ENCODE data around the gene IL2RA.
"Not testable (repeated sequence)": the region's sequence is repeated elsewhere in the genome, so short reads cannot be mapped to it uniquely, and the experiment has no call there.

The IL2RA gene

GRCh38 chr10:5973069-5973468, 89.1 kb downstream of the IL2RA start:
- ATAC-seq (ENCODE audit: low read depth) (no peak), DNase-seq (ENCODE audit: low spot score in 2 of 2) (no peak)
- no peak overlapping the region for H3K4me3 Mint-ChIP-seq
- no peaks in the 10 kb centered on the region for H3K36me3 Mint-ChIP-seq
- H3K27ac Mint-ChIP-seq: peak overlapping the region; percentile 50
- H3K27me3 Mint-ChIP-seq: no peaks in the 10 kb centered on the region
- H3K4me1 Mint-ChIP-seq: peaks cover 37% of the 10 kb centered on the region
- no peaks in the 10 kb centered on the region for H3K9me3 Mint-ChIP-seq

GRCh38 chr10:5971886-5972285, 90.3 kb downstream of the IL2RA start:
- DNase-seq (ENCODE audit: low spot score in 2 of 2) (no peak), ATAC-seq (ENCODE audit: low read depth) (no peak)
- no peaks in the 10 kb centered on the region for H3K9me3 Mint-ChIP-seq
- H3K27me3 Mint-ChIP-seq: no peaks in the 10 kb centered on the region
- peak overlapping the region; percentile 80 for H3K27ac Mint-ChIP-seq
- H3K36me3 Mint-ChIP-seq: peaks cover 1% of the 10 kb centered on the region
- peaks cover 37% of the 10 kb centered on the region for H3K4me1 Mint-ChIP-seq
- peak overlapping the region; percentile 80 for H3K4me3 Mint-ChIP-seq

- DNase-seq (ENCODE audit: low spot score in 2 of 2): no peak
- peak overlapping the region; percentile 80 for H3K4me3 Mint-ChIP-seq
- H3K36me3 Mint-ChIP-seq: peaks cover 2% of the 10 kb centered on the region
- H3K27ac Mint-ChIP-seq: peak overlapping the region; percentile 80
- no peaks in the 10 kb centered on the region for H3K27me3 Mint-ChIP-seq
- peaks cover 35% of the 10 kb centered on the region for H3K4me1 Mint-ChIP-seq
- ATAC-seq (ENCODE audit: low read depth): peak; percentile 14
- H3K9me3 Mint-ChIP-seq: no peaks in the 10 kb centered on the region
Observed at GRCh38 chr10:5971315-5971832, 90.8 kb downstream of the IL2RA start.

- H3K27ac Mint-ChIP-seq: peak overlapping the region; percentile 80
Observed at GRCh38 chr10:5970527-5970926, 91.6 kb downstream of the IL2RA start.

GRCh38 chr10:5970066-5970465, 92.1 kb downstream of the IL2RA start:
- peaks cover 24% of the 10 kb centered on the region for H3K4me1 Mint-ChIP-seq
- H3K4me3 Mint-ChIP-seq: no peak overlapping the region

More at GRCh38 chr10:5970527-5970926, 91.6 kb downstream of the IL2RA start:
- peaks cover 2% of the 10 kb centered on the region for H3K36me3 Mint-ChIP-seq
- peak overlapping the region; percentile 43 for H3K4me3 Mint-ChIP-seq
- H3K9me3 Mint-ChIP-seq: no peaks in the 10 kb centered on the region
- ATAC-seq (ENCODE audit: low read depth) (no peak), DNase-seq (ENCODE audit: low spot score in 2 of 2) (no peak)
- H3K27me3 Mint-ChIP-seq: no peaks in the 10 kb centered on the region
- peaks cover 29% of the 10 kb centered on the region for H3K4me1 Mint-ChIP-seq

GRCh38 chr10:5968681-5969453, 93.3 kb downstream of the IL2RA start:
- H3K27me3 Mint-ChIP-seq: no peaks in the 10 kb centered on the region
- no peaks in the 10 kb centered on the region for H3K9me3 Mint-ChIP-seq
- peaks cover 5% of the 10 kb centered on the region for H3K36me3 Mint-ChIP-seq
- no peak overlapping the region for H3K4me3 Mint-ChIP-seq
- H3K27ac Mint-ChIP-seq: no peak overlapping the region
- peaks cover 24% of the 10 kb centered on the region for H3K4me1 Mint-ChIP-seq
- DNase-seq (ENCODE audit: low spot score in 2 of 2) (no peak), ATAC-seq (ENCODE audit: low read depth) (no peak)

More at GRCh38 chr10:5970066-5970465, 92.1 kb downstream of the IL2RA start:
- DNase-seq (ENCODE audit: low spot score in 2 of 2): no peak
- Mint-ChIP-seq H3K27me3 (no peaks in the 10 kb centered on the region), H3K27ac (peak overlapping the region; percentile 37), H3K36me3 (peaks cover 2% of the 10 kb centered on the region), H3K9me3 (no peaks in the 10 kb centered on the region)
- ATAC-seq (ENCODE audit: low read depth): no peak

GRCh38 chr10:5968037-5968680, 94.0 kb downstream of the IL2RA start:
- Mint-ChIP-seq H3K36me3 (peaks cover 8% of the 10 kb centered on the region), H3K27me3 (no peaks in the 10 kb centered on the region), H3K4me1 (peaks cover 23% of the 10 kb centered on the region), H3K9me3 (no peaks in the 10 kb centered on the region), H3K27ac (no peak overlapping the region), H3K4me3 (no peak overlapping the region)
- no peak for ATAC-seq (ENCODE audit: low read depth)
- no peak for DNase-seq (ENCODE audit: low spot score in 2 of 2)

- peaks cover 10% of the 10 kb centered on the region for H3K4me1 Mint-ChIP-seq
- no peak overlapping the region for H3K4me3 Mint-ChIP-seq
- H3K9me3 Mint-ChIP-seq: no peaks in the 10 kb centered on the region
- no peaks in the 10 kb centered on the region for H3K27me3 Mint-ChIP-seq
- H3K27ac Mint-ChIP-seq: no peak overlapping the region
- DNase-seq (ENCODE audit: low spot score in 2 of 2): no peak
- H3K36me3 Mint-ChIP-seq: peaks cover 12% of the 10 kb centered on the region
- no peak for ATAC-seq (ENCODE audit: low read depth)
Observed at GRCh38 chr10:5965266-5965665, 96.9 kb downstream of the IL2RA start.

- DNase-seq (ENCODE audit: low spot score in 2 of 2): no peak
- no peak overlapping the region for H3K4me3 Mint-ChIP-seq
Observed at GRCh38 chr10:5964736-5965135, 97.4 kb downstream of the IL2RA start.

GRCh38 chr10:5963591-5963990, 98.6 kb downstream of the IL2RA start:
- Mint-ChIP-seq H3K27me3 (no peaks in the 10 kb centered on the region), H3K27ac (no peak overlapping the region), H3K4me1 (peaks cover 4% of the 10 kb centered on the region), H3K9me3 (no peaks in the 10 kb centered on the region), H3K4me3 (no peak overlapping the region), H3K36me3 (peaks cover 22% of the 10 kb centered on the region)
- ATAC-seq (ENCODE audit: low read depth) (no peak), DNase-seq (ENCODE audit: low spot score in 2 of 2) (no peak)

More at GRCh38 chr10:5964736-5965135, 97.4 kb downstream of the IL2RA start:
- peaks cover 5% of the 10 kb centered on the region for H3K4me1 Mint-ChIP-seq
- no peaks in the 10 kb centered on the region for H3K27me3 Mint-ChIP-seq
- no peak overlapping the region for H3K27ac Mint-ChIP-seq
- H3K36me3 Mint-ChIP-seq: peaks cover 16% of the 10 kb centered on the region
- no peaks in the 10 kb centered on the region for H3K9me3 Mint-ChIP-seq
- ATAC-seq (ENCODE audit: low read depth): no peak

- H3K9me3 Mint-ChIP-seq: no peaks in the 10 kb centered on the region
- H3K4me1 Mint-ChIP-seq: peaks cover 2% of the 10 kb centered on the region
- peaks cover 22% of the 10 kb centered on the region for H3K36me3 Mint-ChIP-seq
- ATAC-seq (ENCODE audit: low read depth) (no peak), DNase-seq (ENCODE audit: low spot score in 2 of 2) (no peak)
- no peaks in the 10 kb centered on the region for H3K27me3 Mint-ChIP-seq
- H3K4me3 Mint-ChIP-seq: no peak overlapping the region
- H3K27ac Mint-ChIP-seq: no peak overlapping the region
Observed at GRCh38 chr10:5963071-5963470, 99.1 kb downstream of the IL2RA start.

GRCh38 chr10:5962358-5962940, 99.7 kb downstream of the IL2RA start:
- H3K9me3 Mint-ChIP-seq; H3K27ac Mint-ChIP-seq; H3K27me3 Mint-ChIP-seq; H3K4me1 Mint-ChIP-seq; ATAC-seq (ENCODE audit: low read depth); H3K4me3 Mint-ChIP-seq; DNase-seq (ENCODE audit: low spot score in 2 of 2): not testable (repeated sequence)
- H3K36me3 Mint-ChIP-seq: peaks cover 24% of the 10 kb centered on the region

GRCh38 chr10:5961405-5962100, 100.6 kb downstream of the IL2RA start:
- Mint-ChIP-seq H3K27me3 (no peaks in the 10 kb centered on the region), H3K27ac (no peak overlapping the region), H3K4me1 (peaks cover 2% of the 10 kb centered on the region), H3K4me3 (no peak overlapping the region), H3K36me3 (peaks cover 22% of the 10 kb centered on the region), H3K9me3 (no peaks in the 10 kb centered on the region)
- no peak for ATAC-seq (ENCODE audit: low read depth)
- DNase-seq (ENCODE audit: low spot score in 2 of 2): no peak

GRCh38 chr10:5960973-5961275, 101.2 kb downstream of the IL2RA start:
- not testable (repeated sequence) for DNase-seq (ENCODE audit: low spot score in 2 of 2); H3K9me3 Mint-ChIP-seq; H3K4me1 Mint-ChIP-seq; H3K4me3 Mint-ChIP-seq; H3K27ac Mint-ChIP-seq; H3K27me3 Mint-ChIP-seq; ATAC-seq (ENCODE audit: low read depth)
- peaks cover 22% of the 10 kb centered on the region for H3K36me3 Mint-ChIP-seq

All from memory B cell (primary cell).